DMS53 (cell line): Measurements from ENCODE around the gene KLHL34.

Experiments used
- DNase-seq: peaks from one replicate; lab custom pipeline; 2025; lab: John Stamatoyannopoulos, UW

The KLHL34 gene, protein sequence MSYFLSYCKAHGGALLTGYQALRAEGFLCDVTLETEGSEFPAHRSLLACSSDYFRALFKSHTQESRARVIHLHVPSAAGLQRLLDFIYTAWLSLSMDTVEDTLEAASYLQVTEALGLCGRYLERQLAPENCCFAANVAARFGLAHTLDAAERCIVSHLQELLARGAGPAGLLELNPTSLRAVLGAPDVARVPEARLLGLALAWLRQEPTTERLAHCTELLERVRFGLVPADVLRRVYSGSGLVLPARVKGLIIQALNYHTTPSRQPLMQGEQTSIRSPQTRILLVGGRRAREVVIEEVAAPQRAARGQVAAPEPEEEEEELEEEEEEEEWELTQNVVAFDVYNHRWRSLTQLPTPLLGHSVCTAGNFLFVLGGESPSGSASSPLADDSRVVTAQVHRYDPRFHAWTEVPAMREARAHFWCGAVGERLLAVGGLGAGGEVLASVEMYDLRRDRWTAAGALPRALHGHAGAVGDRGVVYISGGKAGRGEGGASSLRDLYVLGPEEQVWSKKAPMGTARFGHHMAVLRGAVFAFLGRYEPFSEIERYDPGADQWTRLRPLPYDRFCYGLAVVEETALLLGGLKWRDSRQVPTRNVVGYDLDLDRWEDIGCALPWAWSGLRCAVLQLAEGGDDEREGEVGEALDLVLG

DNA sequence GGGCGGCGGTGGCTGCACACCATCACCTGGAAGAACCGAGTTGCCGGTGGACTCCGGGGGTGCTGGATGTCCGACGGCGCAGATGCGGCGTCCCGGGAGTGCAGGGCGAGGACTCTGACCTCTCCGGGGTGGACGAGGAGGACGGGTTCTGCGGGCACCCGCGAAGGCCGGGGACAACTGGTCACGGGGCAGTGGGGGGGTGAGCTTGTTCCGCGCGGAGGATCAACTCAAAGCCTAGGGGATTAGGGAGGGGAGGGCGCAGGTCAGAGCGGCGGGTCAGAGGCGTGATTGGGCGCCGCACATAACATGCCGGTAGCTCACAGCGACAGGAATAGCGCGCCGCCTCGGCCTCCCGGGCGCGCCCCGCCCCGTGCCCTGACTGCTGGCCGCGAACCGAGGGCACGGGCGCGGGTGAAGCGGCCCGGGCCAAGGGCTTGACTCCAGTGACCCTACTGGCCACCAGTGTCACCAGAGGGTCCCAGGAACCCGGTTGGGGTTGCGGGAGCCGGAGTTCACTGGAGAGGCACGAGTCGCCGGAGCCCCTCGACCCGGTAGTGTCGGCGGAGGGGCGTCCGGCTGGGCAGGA is at the start of gene KLHL34:
Gene KLHL34 (minus strand): TSS at position 179 of the 586 bp plus-strand sequence. CDS start 542 bp downstream, outside the sequence.
- DNase-seq: no peak

DNA sequence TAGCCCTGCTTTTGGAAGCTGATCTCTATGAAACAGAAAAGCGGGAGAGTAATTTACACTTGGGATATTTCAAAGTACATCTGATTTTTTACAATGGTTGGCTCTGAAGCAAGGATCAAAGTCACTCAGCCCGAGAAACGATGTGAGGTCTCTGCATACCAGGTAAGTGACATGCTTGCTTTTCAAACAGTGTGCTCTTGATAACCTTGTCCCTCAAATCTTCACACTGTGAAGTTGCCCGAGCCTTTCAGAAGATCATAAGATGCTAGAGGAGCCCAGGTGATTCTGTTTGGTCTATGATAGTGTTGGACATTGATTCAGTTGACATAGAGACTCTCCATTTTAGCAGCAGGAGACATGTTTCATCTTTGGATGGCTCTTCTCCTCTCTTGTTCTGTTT is 47.1 kb upstream of the KLHL34 start:
- no peak for DNase-seq

DNA sequence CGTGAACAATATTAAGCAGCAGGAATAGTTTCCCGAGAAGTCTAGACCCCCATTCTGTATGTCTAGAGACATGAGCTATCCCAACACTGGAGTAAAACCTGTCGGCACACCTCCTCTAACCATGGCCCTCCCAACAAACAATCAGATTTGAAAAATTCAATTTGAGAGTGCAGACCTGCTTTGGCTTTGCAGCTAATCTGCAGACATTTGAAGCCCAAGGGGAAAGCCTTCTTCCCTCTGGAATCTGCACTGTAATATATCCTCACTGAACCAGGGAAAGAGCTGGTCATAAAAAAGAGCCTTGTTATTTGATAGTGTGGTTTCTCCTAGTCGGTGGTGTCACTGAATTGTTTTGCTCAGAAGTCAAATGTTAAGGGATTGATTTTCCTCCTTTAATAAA is 44.6 kb upstream of the KLHL34 start:
- no peak for DNase-seq

DNA sequence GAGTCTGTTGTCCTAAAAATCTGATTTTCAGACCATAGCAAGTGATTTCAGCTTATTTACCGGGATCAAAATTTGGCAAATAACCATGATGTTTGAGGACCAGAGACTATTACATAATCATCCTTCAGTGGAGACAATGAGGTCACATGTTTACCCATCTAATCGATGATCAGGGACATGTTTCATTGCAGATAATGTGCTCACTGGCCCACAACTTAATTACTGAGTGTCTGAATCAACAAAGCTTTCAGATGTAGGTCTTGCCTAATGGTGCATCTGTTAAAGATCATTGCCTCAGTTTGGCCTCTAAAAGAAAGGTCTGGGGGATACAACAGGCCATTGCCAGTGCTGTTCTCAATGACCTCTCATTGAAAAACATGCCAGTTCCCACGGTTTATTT is 42.8 kb upstream of the KLHL34 start:
- no peak for DNase-seq

DNA sequence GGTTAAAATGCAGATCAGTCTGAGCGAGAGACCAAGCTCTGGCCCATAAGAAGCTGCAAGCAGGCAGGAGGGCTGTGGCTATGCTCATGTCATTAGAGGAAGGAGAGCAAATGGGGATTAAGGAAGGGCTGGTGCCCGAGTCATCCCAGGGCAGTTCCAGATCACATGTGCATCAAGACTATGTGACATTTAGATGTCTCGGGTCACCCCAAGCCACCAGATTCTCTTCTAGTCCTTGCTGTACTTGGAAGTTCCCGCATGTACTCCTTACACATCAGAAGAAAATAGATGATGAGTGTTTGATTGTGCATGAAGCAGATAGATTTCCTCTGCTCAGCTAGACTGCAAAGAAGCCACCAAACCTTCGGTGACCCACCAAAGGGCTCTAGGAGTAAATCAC is 42.1 kb upstream of the KLHL34 start:
- DNase-seq: no peak

DNA sequence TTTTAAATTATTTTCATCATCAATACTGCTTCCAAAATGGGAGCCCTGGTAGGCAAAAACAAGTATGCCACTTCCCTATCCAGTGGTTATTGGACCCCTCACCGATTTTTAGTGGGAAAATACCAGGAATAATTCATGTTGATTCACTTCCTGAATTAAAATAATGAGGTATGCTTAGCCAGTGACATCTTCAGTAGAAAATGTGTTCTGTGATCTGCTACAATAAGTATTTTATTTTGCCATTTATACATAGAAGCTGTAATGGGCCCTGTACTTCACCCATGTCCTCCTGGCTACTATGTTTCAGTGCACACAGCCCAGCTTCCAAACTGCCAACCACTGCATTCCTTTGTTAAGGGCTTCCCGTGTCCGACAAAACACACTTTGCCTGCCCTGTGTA is 41.0 kb upstream of the KLHL34 start:
- DNase-seq: no peak

DNA sequence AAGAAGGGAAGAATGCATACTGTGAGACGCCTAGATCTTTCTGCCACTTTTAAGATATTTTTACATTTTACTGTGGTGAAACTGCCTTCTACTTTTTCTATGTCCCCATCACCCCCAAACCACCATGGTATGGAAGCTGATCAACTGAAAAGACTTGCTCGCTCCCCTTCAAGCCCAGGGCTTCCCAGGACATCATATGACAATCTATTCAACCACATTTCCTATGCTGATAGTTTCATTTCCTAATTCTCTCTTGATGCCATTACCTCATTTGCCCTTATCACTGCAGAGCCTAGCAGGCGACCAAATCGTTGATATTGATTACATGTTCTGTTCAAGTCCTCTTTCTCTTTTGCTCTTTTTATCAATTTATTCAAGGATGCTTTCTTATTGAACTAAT is 40.1 kb upstream of the KLHL34 start:
- no peak for DNase-seq

DNA sequence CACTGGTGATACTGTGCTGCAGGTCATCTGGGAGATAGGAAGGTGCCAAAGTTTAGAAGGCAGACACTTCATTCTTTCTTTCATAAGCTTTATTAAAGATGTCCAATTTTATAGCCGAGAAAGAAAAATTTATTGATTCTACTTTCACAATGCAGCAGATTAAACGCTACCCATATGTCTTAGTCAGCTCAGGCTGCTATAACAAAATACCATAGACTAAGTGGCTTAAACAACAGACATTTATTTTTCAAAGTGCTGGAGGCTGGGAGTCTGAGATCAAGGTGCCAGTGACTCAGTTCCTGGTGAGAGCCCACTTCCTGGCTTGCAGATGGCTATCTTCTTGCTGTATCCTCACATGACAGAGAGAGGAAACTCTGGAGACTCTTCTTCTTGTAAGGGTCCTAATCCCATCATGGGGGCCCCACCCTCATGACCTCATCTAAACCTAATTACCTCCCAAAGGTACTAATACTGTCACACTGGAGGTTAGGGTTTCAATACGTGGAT is 33.4 kb upstream of the KLHL34 start:
- DNase-seq: no peak

DNA sequence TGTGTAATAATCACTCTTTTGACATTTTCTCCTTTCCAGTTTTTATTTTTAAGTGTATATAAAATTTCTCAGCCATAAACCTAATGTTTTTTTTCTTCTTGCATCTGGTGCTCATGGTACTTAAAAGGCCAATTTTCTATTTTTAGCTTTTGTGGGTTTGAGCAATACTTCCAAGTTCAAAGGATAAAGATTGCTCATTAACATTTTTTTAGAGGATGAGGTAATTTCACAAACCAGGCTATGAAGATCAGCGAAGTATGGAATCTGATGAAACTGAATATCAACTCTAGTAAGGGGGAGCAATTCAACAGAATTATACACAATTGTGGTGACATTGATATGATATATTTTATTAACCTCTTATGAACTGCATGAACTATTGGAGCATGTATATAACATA is 25.8 kb upstream of the KLHL34 start:
- DNase-seq: no peak

DNA sequence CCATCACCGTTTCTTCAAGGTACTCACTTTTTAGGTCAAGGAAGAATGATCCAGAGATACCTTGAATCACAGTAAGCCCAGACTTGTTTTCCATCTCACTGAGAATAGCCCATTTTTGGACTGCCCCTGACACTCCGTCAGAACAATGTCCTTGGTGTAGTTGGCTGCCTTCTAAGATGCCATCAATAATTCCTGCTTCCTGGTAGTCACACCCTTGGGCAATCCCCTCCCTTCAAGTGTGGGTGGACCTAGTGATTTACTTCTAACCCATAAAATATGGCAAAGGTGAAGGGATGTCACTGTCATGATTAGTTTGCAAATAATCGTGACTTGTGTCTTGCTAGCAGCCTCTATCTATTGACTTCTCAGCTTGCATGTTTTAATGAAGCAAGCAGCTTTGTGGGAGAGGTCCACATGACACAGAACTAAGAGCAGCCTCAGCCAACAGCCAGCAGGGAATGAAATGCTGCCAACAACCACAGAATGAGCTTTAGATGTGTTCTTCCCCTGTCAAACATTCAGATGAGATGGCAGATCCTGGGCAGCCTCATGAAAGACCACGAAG is 20.0 kb upstream of the KLHL34 start:
- no peak for DNase-seq

DNA sequence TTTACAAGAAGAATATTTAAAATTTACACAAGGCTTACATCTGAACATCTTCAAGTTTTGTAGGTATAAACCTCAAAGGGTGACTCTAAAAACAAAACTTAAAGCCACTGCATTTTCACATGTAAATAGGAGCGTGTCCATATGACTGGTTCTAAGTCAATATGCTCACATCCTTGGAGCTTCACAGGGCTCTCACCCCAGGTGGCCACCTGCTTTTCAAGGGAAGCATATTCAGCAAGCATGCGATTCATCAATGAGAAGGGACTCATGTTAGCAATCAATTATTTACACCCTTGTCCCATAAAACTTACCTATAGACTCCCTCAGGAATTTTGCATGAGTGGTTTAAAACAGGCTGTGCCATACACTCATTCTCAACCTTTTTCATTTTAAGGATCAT is 17.8 kb upstream of the KLHL34 start:
- peak; percentile 18 for DNase-seq

DNA sequence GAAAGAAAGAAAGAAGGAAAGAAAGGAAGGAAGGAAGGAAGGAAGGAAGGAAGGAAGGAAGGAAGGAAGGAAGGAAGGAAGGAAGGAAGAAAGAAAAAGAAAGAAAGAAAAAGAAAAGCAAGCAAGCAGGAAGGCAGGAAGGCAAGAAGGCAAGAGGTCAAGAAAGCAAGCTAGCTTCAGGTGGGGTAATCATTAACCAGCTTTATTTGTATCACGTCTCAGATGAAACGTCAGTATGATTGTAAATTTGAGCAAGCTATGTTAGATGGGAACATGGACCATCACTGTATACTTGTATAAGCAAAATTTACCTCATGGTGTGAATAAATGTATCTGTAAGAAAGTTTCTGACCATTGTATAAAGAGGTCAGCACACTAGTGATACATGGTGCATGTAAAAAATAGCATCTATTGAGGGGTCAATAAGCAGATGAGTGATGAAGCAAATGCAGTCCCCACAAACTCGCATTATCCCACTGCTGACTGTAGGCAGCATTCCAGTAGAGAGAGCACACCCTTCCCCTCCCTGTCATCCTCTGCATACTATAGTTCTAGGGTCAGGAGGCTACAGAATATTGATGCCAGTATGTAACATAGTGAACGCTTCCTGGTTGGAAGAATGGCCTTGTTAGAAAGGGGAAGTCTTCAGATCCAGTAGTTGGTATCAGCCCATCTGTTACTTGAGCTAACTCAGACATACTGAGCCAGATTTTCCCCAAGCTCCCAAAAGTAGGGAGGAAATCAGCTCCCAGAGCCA is 16.5 kb upstream of the KLHL34 start:
- DNase-seq: peak; percentile 57

DNA sequence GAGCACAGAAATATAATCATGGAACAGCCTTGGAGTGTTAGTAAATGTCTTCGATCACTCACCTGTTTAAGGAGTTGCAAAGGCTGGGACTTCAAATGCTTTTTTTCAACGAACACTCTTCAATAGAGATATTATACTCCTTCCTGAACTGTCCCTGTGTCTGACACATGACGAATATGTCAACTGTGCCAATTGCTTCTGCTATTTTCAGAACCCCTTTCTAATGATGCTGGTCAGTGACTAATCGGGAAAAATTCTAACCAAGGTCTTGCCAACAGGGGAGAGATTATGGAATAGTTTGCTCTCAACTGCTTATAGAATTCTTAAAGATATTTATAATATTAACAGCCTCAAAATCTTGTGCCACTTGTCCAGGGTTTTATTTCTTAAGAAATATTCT is 8.5 kb upstream of the KLHL34 start:
- no peak for DNase-seq

DNA sequence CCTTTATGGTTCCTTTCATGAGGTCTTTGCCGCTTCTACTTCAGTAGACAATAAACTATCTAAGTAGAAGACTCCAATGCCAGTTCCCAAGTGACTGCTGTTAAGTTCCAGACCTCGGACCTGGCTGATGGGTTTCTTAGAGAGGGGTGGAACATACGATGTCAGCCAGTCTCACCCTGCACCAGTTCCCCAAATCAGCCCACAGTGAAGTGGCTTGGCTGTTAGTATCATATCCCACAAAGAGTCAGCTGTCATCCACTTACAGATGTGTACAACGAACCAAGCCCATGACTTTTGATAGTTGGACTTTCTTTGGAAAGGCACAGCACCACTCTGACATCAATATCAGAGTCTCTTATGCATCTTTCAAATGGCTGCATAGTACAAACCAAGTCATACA is 8.1 kb upstream of the KLHL34 start:
- no peak for DNase-seq

DNA sequence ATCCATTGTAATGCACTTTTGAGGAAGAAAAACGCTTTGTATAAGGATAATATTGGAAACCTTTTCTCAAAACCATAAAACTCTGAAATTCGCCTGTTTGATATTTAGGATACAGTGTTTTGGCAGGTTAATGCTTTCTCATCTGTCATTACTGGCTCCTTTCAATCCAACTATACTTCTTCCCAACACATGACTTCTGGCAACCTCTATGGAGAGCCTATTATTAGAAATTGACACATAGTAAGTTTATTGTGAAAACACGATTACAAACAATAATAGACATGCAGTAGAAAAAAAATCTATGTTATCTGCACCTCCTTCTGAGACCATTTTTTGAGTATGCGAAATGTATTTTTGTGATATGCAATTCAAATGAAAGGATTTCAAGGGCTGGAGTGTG is 4.6 kb upstream of the KLHL34 start:
- no peak for DNase-seq

DNA sequence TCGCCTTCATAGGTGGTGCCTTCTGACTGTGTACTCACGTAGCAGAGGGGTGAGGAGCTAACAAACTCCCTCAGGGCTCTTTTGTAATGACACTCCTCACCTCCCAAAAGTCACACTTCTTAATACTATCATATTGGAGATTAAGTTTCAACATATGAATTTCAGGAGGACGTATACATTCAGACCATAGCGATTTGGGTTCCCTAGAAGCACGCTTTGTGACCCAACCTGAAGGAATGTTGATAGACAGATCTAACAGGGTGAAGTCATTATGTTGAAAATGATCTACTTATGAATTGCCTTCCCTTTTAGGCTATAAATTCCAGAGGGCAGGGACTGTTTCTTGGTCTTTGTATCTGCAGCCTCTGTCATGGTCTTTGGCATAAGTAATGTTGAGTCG is 3.2 kb upstream of the KLHL34 start:
- DNase-seq: no peak

DNA sequence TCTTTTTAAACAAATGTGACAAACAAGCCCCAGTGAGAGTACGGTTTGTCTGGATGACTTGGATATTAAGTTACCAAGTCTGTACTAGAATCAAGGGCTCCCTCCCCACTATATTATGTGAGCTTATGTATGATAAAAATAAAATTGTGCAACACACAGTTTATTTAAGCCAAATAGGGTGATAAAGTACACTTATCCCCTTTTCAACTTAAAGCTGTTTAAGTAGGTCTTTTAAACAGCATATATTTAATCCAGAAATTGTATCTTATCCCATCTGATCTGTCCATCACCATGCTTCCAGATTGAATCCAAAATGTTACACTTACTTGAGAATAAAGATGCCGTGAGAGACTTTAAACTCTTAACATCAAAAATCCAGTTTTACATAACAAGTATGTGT is 2.0 kb upstream of the KLHL34 start:
- no peak for DNase-seq

DNA sequence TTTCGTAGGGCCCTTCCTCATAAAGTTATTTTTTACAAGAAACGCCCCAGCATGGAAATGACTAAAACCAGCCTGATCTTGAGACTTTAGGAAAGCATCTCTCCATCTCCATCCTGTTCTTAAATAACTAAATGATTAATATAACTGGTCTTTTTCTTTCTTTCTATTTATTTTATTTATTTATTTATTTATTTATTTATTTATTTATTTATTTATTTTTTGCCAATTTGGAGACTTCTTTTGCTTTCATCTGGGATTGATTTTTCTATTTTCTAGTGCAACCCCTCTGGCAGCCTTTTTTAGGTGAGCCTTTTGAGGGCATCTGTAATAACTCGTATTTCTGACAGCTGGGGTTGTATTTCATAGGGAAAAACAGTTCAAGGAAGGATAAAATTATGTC is 1.2 kb upstream of the KLHL34 start:
- no peak for DNase-seq

DNA sequence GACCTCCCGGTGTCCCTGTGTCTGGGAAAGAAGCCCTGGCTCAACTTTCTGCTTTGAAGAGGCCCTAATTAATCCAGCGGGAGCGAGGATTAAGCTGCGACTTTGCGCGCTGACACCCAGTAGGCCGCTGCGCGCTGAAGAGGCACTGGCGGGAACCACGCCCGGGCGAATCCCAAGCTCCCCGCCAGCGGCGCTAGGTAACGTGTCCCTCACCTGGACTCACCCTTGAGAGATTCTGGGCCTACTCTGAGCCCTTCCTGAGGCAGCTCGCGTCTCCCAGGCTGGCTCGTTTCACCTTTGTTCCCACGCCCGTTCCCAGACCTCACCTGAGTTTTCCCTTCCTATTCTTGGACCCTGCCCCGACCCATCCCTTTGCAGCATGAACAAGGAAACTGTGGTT is 616 bp upstream of the KLHL34 start:
- no peak for DNase-seq

DNA sequence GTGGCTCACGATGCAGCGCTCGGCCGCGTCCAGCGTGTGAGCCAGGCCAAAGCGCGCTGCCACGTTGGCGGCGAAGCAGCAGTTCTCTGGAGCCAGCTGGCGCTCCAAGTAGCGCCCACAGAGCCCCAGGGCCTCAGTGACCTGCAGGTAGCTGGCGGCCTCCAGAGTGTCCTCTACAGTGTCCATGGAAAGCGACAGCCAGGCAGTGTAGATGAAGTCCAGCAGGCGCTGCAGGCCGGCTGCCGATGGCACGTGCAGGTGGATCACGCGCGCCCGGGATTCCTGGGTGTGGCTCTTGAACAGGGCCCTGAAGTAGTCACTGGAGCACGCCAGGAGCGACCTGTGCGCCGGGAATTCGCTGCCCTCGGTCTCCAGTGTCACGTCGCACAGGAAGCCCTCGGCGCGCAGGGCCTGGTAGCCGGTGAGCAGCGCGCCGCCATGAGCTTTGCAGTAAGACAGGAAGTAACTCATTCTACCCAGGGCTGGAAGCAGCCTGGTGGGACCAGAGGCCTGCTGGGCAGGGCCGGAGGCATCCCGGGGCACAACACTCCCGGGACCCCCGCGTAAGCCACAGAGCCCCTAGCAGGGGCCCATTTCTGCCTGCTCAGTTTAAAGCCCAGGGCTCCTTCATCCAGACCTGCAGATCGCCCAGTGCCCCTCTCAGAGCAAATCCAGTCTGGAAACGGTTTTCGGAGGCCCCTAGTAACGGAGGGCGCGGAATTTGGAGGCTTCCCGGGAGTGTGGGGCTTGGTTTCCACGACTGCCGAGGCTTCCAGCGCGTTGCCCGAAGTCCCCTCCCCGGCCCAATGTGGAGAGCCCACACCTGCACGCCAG is 595 bp downstream of the KLHL34 start:
- no peak for DNase-seq
